NCI-H1092 treated with DMSO at 0.1 percent for 48 hours (cell line): ENCODE data around the gene C19orf67.
"Not testable (repeated sequence)": the region's sequence is repeated elsewhere in the genome, so short reads cannot be mapped to it uniquely, and the experiment has no call there.

Experiments
- DNase-seq: peaks from one replicate; lab custom pipeline; 2025; lab: John Stamatoyannopoulos, UW

C19orf67 gene

DNA sequence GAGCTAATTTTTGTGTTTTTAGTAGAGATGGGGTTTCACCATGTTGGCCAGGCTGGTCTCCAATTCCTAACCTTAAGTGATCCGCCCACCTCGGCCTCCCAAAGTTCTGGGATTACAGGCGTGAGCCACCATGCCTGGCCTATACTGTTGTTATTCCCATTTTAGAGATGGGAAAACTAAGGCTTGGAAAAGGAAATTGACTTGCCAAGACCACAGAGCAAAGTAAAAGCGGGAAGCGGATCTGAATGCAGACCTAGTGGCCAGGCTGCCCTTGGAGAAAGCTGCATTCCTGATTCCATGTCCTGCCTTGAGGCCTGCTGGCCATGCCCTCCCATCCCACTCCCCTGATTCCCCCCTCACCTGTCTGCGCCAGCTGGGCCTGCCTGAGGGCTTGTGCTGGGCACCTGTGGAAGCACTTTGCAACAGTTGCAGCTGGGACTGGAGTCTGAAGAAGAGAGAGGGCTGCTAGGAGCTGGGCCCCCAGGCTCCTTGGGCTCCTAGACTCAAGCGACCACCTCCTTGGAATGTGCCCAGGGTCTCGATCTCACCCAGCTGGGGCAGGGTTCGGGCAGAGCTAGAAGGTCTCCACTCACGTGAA lies 29.4 kb downstream of the C19orf67 start:
- no peak for DNase-seq

DNA sequence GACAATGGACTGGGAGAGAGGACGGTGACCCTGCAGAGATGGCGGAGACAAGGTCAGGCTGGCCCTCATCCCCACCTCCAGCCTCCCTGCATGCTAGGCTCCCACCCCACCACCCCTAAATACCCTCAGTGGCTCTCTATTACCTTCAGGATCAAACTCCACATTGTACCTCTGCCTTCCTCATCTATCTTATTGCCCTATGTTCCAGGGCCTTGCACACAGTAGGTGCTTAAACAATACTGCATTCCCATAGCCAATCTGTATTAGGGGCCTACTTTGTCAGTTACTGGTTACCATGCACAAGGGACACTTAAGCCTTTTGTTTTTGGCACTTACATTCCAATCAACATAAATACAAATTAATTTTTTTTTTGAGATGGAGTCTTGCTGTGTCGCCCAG lies 30.2 kb downstream of the C19orf67 start:
- DNase-seq: no peak

DNA sequence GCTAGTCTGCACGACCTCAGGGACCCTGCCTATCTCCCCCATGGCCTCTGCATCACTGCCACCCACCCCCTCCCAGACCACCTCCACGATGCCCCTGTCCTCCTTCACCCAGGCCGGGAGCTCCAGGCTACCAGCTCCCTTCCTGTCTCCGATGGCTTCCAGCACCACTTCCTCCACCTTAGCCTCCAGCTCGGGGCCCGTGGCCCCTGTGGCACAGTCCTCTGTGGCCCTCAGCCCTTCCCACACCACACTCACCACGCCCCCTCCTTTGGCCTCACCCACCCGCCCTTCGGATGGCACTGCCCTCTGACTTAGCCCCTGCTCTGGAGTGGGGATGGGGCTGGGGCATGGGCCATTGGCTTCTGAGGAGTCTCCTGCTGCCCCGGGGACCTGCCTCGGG lies 30.9 kb downstream of the C19orf67 start:
- DNase-seq: no peak

GRCh38 chr19:14054099-14054498 lies 31.5 kb downstream of the C19orf67 start:
- no peak for DNase-seq

DNA sequence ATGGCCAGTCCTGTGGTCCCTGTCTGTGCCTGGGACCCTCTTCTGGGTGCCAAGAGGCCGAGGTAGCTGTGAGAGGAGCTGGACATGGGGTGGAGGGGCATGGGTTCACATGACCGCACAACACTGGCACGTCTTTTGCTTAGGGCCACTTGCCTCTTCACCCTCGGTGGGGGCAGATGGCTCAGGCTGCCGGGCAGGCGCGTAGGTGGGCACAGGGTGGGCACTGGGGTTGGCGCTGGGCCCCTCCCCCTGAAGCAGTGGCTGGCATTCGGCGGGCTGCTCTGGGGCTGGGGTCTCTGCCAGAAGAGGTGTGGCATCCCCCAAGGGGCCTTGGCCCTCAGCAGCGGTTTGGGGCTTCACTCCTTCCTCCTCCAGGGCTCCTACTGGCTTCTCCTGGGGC lies 32.1 kb downstream of the C19orf67 start:
- DNase-seq: no peak

DNA sequence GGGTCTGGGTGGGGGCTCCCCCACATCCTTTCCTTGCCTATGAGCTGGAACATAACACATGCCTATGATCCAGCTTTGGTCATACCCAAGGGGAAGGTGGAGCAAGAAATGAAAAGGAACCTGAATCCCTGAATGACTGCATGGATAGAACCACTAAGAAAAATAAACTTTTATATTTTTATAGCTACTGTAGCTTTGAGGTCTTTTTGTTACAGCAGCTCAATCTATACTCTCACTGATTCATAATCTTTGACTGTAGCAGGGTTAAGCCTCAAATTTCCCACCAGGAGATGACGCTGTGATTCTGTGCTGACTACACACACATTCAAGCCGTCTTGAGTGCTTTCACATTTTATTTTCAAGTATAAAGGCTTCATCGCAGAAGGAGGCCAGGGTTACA lies 32.6 kb downstream of the C19orf67 start:
- no peak for DNase-seq

- no peak for DNase-seq
Measured at GRCh38 chr19:14052470-14052869, 33.1 kb downstream of the C19orf67 start.

GRCh38 chr19:14051980-14052379 lies 33.6 kb downstream of the C19orf67 start:
- DNase-seq: no peak

DNA sequence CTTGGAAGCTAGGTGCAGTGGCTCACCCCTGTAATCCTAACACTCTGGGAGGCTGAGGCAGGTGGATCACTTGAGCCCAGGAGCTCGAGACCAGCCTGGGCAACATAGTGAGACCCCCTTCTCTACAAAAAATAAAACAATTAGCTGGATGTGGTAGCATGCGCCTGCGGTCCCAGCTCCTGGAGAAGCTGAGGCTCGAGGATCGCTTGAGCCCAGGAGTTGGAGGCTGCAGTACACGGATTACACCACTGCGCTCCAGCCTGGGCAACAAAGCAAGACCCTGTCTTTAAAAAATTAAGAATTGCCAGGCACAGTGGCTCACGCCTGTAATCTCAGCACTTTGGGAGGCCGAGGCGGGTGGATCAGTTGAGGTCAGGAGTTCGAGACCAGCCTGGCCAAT lies 34.6 kb downstream of the C19orf67 start:
- not testable (repeated sequence) for DNase-seq

- no peak for DNase-seq
Measured at GRCh38 chr19:14050512-14050911, 35.1 kb downstream of the C19orf67 start.

DNA sequence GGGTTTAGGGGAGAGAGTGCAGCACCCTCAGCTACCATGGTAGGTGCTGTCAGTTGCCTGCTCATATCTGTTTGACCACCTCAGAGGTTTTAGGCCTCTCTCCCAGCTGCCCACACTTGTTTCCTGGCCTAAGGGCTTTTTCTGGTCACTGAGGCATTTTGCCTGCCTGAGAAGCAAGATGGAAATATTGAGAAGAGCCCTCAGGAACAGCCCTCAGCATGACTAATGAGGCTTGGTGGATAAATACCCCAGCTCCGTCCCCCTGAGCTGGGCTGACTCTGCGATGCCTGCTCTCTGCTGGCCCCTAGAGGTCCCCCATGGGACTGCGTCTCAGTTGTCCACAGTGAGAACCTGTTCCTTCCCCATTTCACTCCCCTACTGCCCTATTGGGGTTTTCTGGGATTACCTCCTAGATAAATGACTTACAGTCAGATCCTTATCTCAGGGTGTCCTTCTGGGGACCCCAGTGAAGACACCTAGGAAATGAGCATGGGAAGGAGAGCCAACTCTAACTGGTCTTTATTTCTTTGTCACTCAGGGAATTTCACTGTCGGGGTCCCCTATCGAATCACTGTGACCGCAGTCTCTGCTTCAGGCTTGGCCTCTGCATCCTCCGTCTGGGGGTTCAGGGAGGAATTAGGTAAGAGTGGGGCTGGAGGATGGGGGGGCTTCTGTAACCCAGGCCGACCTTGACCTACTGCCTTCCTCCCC lies 37.0 kb downstream of the C19orf67 start:
- DNase-seq: peak; percentile 45

DNA sequence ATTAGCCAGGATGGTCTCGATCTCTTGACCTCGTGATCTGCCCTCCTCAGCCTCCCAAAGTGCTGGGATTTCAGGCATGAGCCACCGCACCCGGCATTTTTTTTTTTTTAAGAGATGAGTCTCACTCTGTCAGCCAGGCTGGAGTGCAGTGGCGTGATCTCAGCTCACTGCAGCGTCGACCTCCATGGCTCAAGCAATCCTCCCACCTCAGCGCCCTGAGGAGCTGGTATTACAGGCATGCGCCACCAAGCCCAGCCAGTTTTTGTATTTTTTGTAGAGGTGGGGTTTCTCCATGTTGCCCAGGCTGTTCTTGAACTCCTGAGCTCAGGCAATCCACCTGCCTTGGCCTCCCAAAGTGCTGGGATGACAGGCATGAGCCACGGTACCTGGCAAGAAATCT lies 37.7 kb downstream of the C19orf67 start:
- not testable (repeated sequence) for DNase-seq

GRCh38 chr19:14042659-14043608 lies 42.6 kb downstream of the C19orf67 start:
- peak; percentile 29 for DNase-seq

DNA sequence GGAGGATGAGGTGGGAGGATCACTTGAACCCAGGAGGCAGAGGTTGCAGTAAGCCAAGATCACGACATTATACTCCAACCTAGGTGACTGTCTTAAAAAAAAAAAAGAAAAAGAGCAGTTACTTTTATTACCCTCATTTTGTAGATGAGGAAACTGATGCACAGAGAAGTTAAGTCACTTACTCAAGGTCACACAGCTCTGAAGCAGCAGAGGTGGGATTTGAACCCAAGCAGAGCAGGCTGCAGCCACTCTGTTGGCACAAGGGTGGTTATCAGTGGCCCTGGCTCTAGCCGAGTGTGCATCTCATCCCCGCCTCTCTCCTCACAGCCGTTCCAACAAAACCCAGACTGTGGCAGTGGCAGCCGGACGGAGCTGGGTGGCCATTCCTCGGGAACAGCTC lies 46.4 kb downstream of the C19orf67 start:
- no peak for DNase-seq

- no peak for DNase-seq
Measured at GRCh38 chr19:14035706-14036105, 49.9 kb downstream of the C19orf67 start.

DNA sequence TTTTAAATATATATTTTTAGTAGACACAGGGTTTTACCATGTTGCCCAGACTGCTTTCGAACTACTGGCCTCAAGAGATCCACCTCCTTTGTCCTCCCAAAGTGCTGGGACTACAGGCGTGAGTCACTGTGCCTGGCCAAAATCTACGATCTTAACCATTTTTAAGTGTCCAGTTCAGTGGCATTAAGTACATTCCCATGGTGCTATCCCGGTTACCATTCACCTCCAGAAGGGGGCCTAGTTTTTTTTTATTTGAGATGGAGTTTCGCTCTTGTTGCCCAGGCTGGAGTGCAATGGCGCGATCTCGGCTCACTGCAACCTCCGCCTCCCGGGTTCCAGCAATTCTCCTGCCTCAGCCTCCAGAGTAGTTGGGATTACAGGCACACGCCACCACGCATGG lies 50.4 kb downstream of the C19orf67 start:
- not testable (repeated sequence) for DNase-seq

DNA sequence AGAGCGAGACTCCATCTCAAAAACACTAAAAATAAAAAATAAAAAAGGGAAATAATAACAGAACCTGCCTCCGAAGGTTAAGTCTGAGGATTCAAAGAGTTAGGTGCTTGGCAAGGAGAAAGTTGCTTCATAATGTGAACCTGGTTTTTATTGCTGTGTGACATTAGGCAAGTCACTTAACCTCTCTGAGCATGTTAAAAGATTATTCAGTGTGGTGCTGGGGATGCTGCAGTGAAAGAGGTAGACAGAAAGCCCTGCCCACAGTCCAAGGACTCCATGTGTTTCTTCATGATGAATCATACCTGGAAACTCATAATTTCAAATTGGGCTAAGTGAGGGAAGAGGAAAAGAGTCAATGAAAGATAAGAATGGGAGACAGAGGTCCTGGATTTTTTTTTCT lies 51.6 kb downstream of the C19orf67 start:
- DNase-seq: no peak

DNA sequence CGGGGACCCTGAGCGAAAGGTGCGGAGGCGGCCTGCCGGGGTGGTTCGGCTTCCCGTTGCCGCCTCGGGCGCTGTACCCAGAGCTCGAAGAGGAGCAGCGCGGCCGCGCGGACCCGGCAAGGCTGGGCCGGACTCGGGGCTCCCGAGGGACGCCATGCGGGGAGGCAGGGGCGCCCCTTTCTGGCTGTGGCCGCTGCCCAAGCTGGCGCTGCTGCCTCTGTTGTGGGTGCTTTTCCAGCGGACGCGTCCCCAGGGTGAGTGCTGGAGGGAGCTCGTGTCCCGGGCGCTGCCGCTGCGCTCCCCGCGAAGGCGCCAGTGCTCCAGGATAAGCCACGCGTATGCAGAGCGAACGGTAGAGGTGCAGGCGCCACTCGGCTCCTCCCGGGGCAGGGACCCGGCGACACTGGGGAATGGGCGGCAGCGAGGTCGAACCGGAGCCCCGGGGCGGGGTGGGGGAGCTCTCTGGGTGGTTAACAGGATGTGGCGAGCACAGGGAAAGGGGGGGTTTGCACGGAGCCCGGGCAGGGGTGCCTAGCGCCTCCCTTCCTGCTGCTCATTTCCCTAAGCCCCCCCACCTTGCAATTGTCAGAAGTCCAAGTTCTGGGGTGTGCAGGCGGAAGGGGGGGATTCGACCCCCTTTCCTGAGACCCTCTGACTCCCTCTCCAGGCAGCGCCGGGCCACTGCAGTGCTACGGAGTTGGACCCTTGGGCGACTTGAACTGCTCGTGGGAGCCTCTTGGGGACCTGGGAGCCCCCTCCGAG lies 53.7 kb downstream of the C19orf67 start, which contains the start of gene IL27RA:
IL27RA (plus strand) TSS at position 44 of the 762 bp plus-strand sequence; CDS start at position 155, 111 bp downstream.
- peak; percentile 54 for DNase-seq
